Astrocyte (in vitro differentiated cells and primary cell): ENCODE results near the gene IFI44L. TPM values are rescaled to one million over a fixed set of nuclear protein-coding genes. Genes with fewer than 3 reads are reported as not detected.

Source experiments
- DNase-seq: peaks from one replicate; pipeline ENCODE4 v3.0.0-alpha.2; 2010; ENCODE audit warnings: low read depth
- FAIRE-seq: peaks from 2 replicates; lab custom pipeline; 2011; peaks lifted over from hg19 to GRCh38; lab: Jason Lieb, UNC
- H2AFZ ChIP-seq: 2 replicates; pipeline ENCODE4 v1.6.0; 2012; ENCODE audit warnings: low read depth, low read length, inconsistent platforms
- H3K27ac ChIP-seq: 2 replicates; pipeline ENCODE4 v1.5.1; 2011; ENCODE audit warnings: low read depth, low read length, inconsistent platforms
- H3K27me3 ChIP-seq: 2 replicates; pipeline ENCODE4 v1.6.0; 2011; ENCODE audit warnings: low read length, inconsistent platforms; ENCODE audit not compliant: insufficient read depth
- H3K36me3 ChIP-seq: 2 replicates; pipeline ENCODE4 v1.5.1; 2011; ENCODE audit warnings: low read length, inconsistent platforms; ENCODE audit not compliant: insufficient read depth
- H3K4me1 ChIP-seq: 2 replicates; pipeline ENCODE4 v1.5.1; 2011; ENCODE audit warnings: low read length, inconsistent platforms; ENCODE audit not compliant: insufficient read depth
- H3K4me2 ChIP-seq: 2 replicates; pipeline ENCODE4 v1.6.0; 2012; ENCODE audit warnings: low read length, inconsistent platforms
- H3K4me3 ChIP-seq: 2 replicates; pipeline ENCODE4 v1.5.1; 2011; ENCODE audit warnings: low read depth, mild to moderate bottlenecking, low read length, inconsistent platforms; ENCODE audit not compliant: insufficient read depth
- H3K79me2 ChIP-seq: 2 replicates; pipeline ENCODE4 v1.6.0; 2012; ENCODE audit warnings: mild to moderate bottlenecking, low read length, inconsistent platforms; ENCODE audit not compliant: insufficient read depth
- H3K9ac ChIP-seq: 2 replicates; pipeline ENCODE4 v1.6.0; 2012; ENCODE audit warnings: mild to moderate bottlenecking, low read length, inconsistent platforms
- H3K9me3 ChIP-seq: 2 replicates; pipeline ENCODE4 v1.5.1; 2012; ENCODE audit warnings: low read depth, mild to moderate bottlenecking, low read length, inconsistent platforms; ENCODE audit not compliant: insufficient read depth
- H4K20me1 ChIP-seq: 2 replicates; pipeline ENCODE4 v1.6.0; 2012; ENCODE audit warnings: low read length, inconsistent platforms; ENCODE audit not compliant: insufficient read depth
- H3K27ac Mint-ChIP-seq: one replicate; pipeline ENCODE4 v1.8.0; 2021; ENCODE audit warnings: mild to moderate bottlenecking, mixed read lengths; ENCODE audit not compliant: unreplicated experiment
- H3K27me3 Mint-ChIP-seq: one replicate; pipeline ENCODE4 v1.8.0; 2021; ENCODE audit warnings: low read depth, mixed read lengths; ENCODE audit not compliant: unreplicated experiment
- H3K36me3 Mint-ChIP-seq: one replicate; pipeline ENCODE4 v1.8.0; 2021; ENCODE audit warnings: low read depth, mixed read lengths; ENCODE audit not compliant: unreplicated experiment
- H3K4me1 Mint-ChIP-seq: one replicate; pipeline ENCODE4 v1.8.0; 2021; ENCODE audit warnings: low read depth, mixed read lengths; ENCODE audit not compliant: unreplicated experiment
- H3K4me3 Mint-ChIP-seq: one replicate; pipeline ENCODE4 v1.8.0; 2021; ENCODE audit warnings: mild to moderate bottlenecking, moderate library complexity, mixed read lengths; ENCODE audit not compliant: unreplicated experiment
- H3K9me3 Mint-ChIP-seq: one replicate; pipeline ENCODE4 v1.8.0; 2021; ENCODE audit warnings: mild to moderate bottlenecking, mixed read lengths; ENCODE audit not compliant: unreplicated experiment
- CTCF ChIP-seq: IDR thresholded peaks from 2 replicates; pipeline ENCODE4 v1.5.1; 2011; ENCODE audit warnings: low read depth, mild to moderate bottlenecking, inconsistent platforms, low read length, moderate library complexity; ENCODE audit not compliant: insufficient read depth
- EZH2 ChIP-seq: IDR thresholded peaks from 2 replicates; pipeline ENCODE4 v1.6.1; 2012; ENCODE audit warnings: mild to moderate bottlenecking, low read length, inconsistent platforms; ENCODE audit not compliant: insufficient read depth
- total RNA-seq: library from RNA; stranded (reverse); gene quantifications from 2 replicates; pipeline ENCODE4 v1.2.1, GENCODE V29; 2021

The IFI44L gene
- total RNA-seq, 1 donor from 2014 or later, result 184 TPM

- no peak overlapping the region for H3K9ac ChIP-seq
- no peaks in the 10 kb centered on the region for H3K36me3 ChIP-seq
- no peak for FAIRE-seq
- no peak for DNase-seq
- no peak overlapping the region for H2AFZ ChIP-seq
- no peaks in the 10 kb centered on the region for H3K9me3 ChIP-seq
- no peak overlapping the region for H3K4me3 ChIP-seq
- Mint-ChIP-seq H3K4me1 (peaks cover 7% of the 10 kb centered on the region), H3K4me3 (no peak overlapping the region), H3K27me3 (no peaks in the 10 kb centered on the region), H3K27ac (no peak overlapping the region), H3K9me3 (peaks cover 4% of the 10 kb centered on the region), H3K36me3 (peaks cover 4% of the 10 kb centered on the region)
- no peaks in the 10 kb centered on the region for H3K27me3 ChIP-seq
- H3K4me2 ChIP-seq, result no peak overlapping the region
- H3K27ac ChIP-seq, result no peak overlapping the region
- no peaks in the 10 kb centered on the region for H4K20me1 ChIP-seq
- H3K4me1 ChIP-seq, result no peaks in the 10 kb centered on the region
- no peaks in the 10 kb centered on the region for H3K79me2 ChIP-seq
- TF ChIP-seq CTCF (no peak), EZH2 (no peak)
Observed at GRCh38 chr1:78678324-78678723, 58.1 kb downstream of the IFI44L start.

GRCh38 chr1:78681265-78681664, 61.0 kb downstream of the IFI44L start:
- peaks cover 7% of the 10 kb centered on the region for H3K4me1 Mint-ChIP-seq
- Histone ChIP-seq H3K79me2 (no peaks in the 10 kb centered on the region), H3K4me3 (no peak overlapping the region), H2AFZ (no peak overlapping the region), H3K9ac (no peak overlapping the region), H4K20me1 (no peaks in the 10 kb centered on the region), H3K27ac (no peak overlapping the region), H3K4me1 (no peaks in the 10 kb centered on the region), H3K9me3 (no peaks in the 10 kb centered on the region), H3K36me3 (no peaks in the 10 kb centered on the region), H3K4me2 (no peak overlapping the region), H3K27me3 (no peaks in the 10 kb centered on the region)
- no peaks in the 10 kb centered on the region for H3K36me3 Mint-ChIP-seq
- H3K27me3 Mint-ChIP-seq, result no peaks in the 10 kb centered on the region
- DNase-seq (no peak), FAIRE-seq (peak; percentile 45)
- TF ChIP-seq CTCF (no peak), EZH2 (no peak)
- no peak overlapping the region for H3K4me3 Mint-ChIP-seq
- peaks cover 4% of the 10 kb centered on the region for H3K9me3 Mint-ChIP-seq
- H3K27ac Mint-ChIP-seq, result no peak overlapping the region

GRCh38 chr1:78682496-78682895, 62.2 kb downstream of the IFI44L start:
- H3K4me1 Mint-ChIP-seq, result peaks cover 7% of the 10 kb centered on the region
- no peaks in the 10 kb centered on the region for H3K36me3 Mint-ChIP-seq
- peaks cover 4% of the 10 kb centered on the region for H3K9me3 Mint-ChIP-seq
- no peak overlapping the region for H3K4me3 ChIP-seq
- no peak for FAIRE-seq
- no peak for DNase-seq
- no peaks in the 10 kb centered on the region for H3K79me2 ChIP-seq
- no peak overlapping the region for H3K9ac ChIP-seq
- no peaks in the 10 kb centered on the region for H4K20me1 ChIP-seq
- H3K4me1 ChIP-seq, result peaks cover 2% of the 10 kb centered on the region
- no peak overlapping the region for H3K27ac Mint-ChIP-seq
- H3K4me3 Mint-ChIP-seq, result no peak overlapping the region
- H2AFZ ChIP-seq, result no peak overlapping the region
- no peaks in the 10 kb centered on the region for H3K27me3 Mint-ChIP-seq
- no peak overlapping the region for H3K4me2 ChIP-seq
- H3K27me3 ChIP-seq, result no peaks in the 10 kb centered on the region
- TF ChIP-seq EZH2 (no peak), CTCF (no peak)
- no peak overlapping the region for H3K27ac ChIP-seq
- H3K36me3 ChIP-seq, result no peaks in the 10 kb centered on the region
- H3K9me3 ChIP-seq, result no peaks in the 10 kb centered on the region
